GM12878 (cell line): ENCODE results near the gene ITGA3.

Experiments used
- ATF2 ChIP-seq: IDR thresholded peaks from 2 replicates; pipeline ENCODE4 v1.6.1; 2012; ENCODE audit warnings: low read length, inconsistent platforms
- BRCA1 ChIP-seq: IDR thresholded peaks from 2 replicates; pipeline ENCODE4 v1.6.1; 2011; ENCODE audit warnings: low read depth, low read length, improper control_type of control experiment
- CEBPB ChIP-seq, 2 experiments: fragments of 150-350 bp in 1 of 2; IDR thresholded peaks; 2 replicates each; pipeline ENCODE4 v1.6.1; 2012 to 2014; ENCODE audit warnings: low read depth in 2 of 2, low read length in 2 of 2, borderline replicate concordance in 1 of 2, inconsistent platforms in 1 of 2
- CEBPZ ChIP-seq: fragments of 150-350 bp; IDR thresholded peaks from 2 replicates; pipeline ENCODE4 v1.6.1; 2016; ENCODE audit warnings: low read depth, low read length
- CHD1 ChIP-seq: IDR thresholded peaks from 2 replicates; pipeline ENCODE4 v1.6.1; 2012; ENCODE audit warnings: low read depth, low read length, improper control_type of control experiment
- CTCF ChIP-seq, 3 experiments: IDR thresholded peaks in 2 of 3; conservative IDR thresholded peaks in 1 of 3; 2 replicates each; pipeline ENCODE4 v1.5.1; 2011; ENCODE audit warnings: low read depth in 3 of 3, low read length in 3 of 3, mild to moderate bottlenecking in 3 of 3, control low read depth in 2 of 3, moderate library complexity in 2 of 3, inconsistent platforms in 1 of 3, mixed read lengths in 1 of 3; ENCODE audit not compliant: control insufficient read depth in 2 of 3, insufficient read depth in 1 of 3; ENCODE audit errors: extremely low read depth in 1 of 3
- HDAC6 ChIP-seq: fragments of 200-600 bp; sonication (generic); IDR thresholded peaks from one replicate; pipeline ENCODE4 v1.8.0; 2017; ENCODE audit warnings: antibody characterized with exemption; ENCODE audit not compliant: unreplicated experiment
- MXI1 ChIP-seq: fragments of 150-350 bp; IDR thresholded peaks from 2 replicates; pipeline ENCODE4 v1.6.1; 2011; ENCODE audit warnings: low read depth, mild to moderate bottlenecking, inconsistent platforms, low read length, improper control_type of control experiment
- POLR2A ChIP-seq: IDR thresholded peaks from 2 replicates; pipeline ENCODE4 v1.6.1; 2011; ENCODE audit warnings: low read depth, mild to moderate bottlenecking, low read length
- RFX5 ChIP-seq: IDR thresholded peaks from 2 replicates; pipeline ENCODE4 v1.6.1; 2011; ENCODE audit warnings: low read depth, low read length, improper control_type of control experiment
- TARDBP ChIP-seq: IDR thresholded peaks from 2 replicates; pipeline ENCODE4 v1.6.1; 2016; ENCODE audit warnings: borderline replicate concordance
- TBL1XR1 ChIP-seq: IDR thresholded peaks from 2 replicates; pipeline ENCODE4 v1.6.1; 2012; ENCODE audit warnings: low read depth, low read length, improper control_type of control experiment
- USF2 ChIP-seq: IDR thresholded peaks from 2 replicates; pipeline ENCODE4 v1.6.1; 2011; ENCODE audit warnings: low read depth, low read length, improper control_type of control experiment, borderline replicate concordance

GRCh38 chr17:50035945-50036344, 20.0 kb upstream of the ITGA3 start:
- TF ChIP-seq CEBPZ (no peak), CTCF (IDR thresholded peaks at IDR 0.05 in 2 of 3, conservative IDR thresholded peaks at IDR 0.05 in 1 of 3; ENCODE audit: control insufficient read depth in 2 of 3, extremely low read depth in 1 of 3, insufficient read depth in 1 of 3, low read depth in 3 of 3, low read length in 3 of 3) (no peak), HDAC6 (no peak), CHD1 (no peak), BRCA1 (no peak), CEBPB (IDR thresholded peaks at IDR 0.05; ENCODE audit: borderline replicate concordance in 1 of 2, low read depth in 2 of 2, low read length in 2 of 2) (no peak), TBL1XR1 (no peak), USF2 (no peak), POLR2A (no peak), RFX5 (no peak), ATF2 (no peak), MXI1 (no peak), TARDBP (no peak)
